Hepatocyte (in vitro differentiated cells): Measurements from ENCODE around the gene TRAPPC5.

Source experiments
- EZH2phosphoT487 ChIP-seq: fragments of 200-600 bp; sonication (generic); IDR thresholded peaks from one replicate; pipeline ENCODE4 v1.6.1; 2018; ENCODE audit warnings: antibody characterized with exemption, mild to moderate bottlenecking, low read depth, moderate library complexity; ENCODE audit not compliant: unreplicated experiment, severe bottlenecking
- TF ChIP-seq, protein P1 (sequence below): fragments of 200-600 bp; sonication (generic); IDR thresholded peaks from 2 replicates; pipeline ENCODE4 v1.5.1; 2016; ENCODE audit warnings: antibody characterized with exemption, mild to moderate bottlenecking; ENCODE audit not compliant: poor library complexity

DNA sequence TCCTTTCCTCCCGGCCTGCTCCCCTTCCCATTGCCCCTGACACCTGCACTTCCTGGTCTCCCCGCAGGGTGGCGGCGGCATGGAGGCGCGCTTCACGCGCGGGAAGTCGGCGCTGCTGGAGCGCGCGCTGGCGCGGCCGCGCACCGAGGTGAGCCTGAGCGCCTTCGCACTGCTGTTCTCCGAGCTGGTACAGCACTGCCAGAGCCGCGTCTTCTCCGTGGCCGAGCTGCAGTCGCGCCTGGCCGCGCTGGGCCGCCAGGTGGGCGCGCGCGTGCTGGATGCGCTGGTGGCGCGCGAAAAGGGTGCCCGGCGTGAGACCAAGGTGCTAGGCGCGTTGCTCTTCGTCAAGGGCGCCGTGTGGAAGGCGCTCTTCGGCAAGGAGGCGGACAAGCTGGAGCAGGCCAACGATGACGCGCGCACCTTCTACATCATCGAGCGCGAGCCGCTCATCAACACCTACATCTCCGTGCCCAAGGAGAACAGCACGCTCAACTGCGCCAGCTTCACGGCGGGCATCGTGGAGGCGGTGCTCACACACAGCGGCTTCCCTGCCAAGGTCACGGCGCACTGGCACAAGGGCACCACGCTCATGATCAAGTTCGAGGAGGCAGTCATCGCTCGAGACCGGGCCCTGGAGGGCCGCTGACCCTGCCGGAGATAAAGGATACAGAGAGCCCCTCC is 1.7 kb downstream of the TRAPPC5 start:
- no peak for TF ChIP-seq EZH2phosphoT487
- TF ChIP-seq, protein P1, sequence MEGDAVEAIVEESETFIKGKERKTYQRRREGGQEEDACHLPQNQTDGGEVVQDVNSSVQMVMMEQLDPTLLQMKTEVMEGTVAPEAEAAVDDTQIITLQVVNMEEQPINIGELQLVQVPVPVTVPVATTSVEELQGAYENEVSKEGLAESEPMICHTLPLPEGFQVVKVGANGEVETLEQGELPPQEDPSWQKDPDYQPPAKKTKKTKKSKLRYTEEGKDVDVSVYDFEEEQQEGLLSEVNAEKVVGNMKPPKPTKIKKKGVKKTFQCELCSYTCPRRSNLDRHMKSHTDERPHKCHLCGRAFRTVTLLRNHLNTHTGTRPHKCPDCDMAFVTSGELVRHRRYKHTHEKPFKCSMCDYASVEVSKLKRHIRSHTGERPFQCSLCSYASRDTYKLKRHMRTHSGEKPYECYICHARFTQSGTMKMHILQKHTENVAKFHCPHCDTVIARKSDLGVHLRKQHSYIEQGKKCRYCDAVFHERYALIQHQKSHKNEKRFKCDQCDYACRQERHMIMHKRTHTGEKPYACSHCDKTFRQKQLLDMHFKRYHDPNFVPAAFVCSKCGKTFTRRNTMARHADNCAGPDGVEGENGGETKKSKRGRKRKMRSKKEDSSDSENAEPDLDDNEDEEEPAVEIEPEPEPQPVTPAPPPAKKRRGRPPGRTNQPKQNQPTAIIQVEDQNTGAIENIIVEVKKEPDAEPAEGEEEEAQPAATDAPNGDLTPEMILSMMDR = no peak
